IMR-90 (cell line): ENCODE results near the gene PHF14. TPM values are rescaled to one million over a fixed set of nuclear protein-coding genes. Genes with fewer than 3 reads are reported as not detected.

Source experiments
- ATAC-seq: fragments of 200-7000 bp; cut with Tn5 transposase; 2 replicates; pipeline ENCODE4 v1.9.1; 2020; ENCODE audit warnings: low read depth, mild to moderate bottlenecking, moderate library complexity
- BruUV-seq: library from RNA; stranded (reverse); fragments of 400-500 nt; replicated peaks from 2 replicates; lab custom pipeline; 2021; lab: Mats Ljungman, UMichigan
- CTCF ChIA-PET: fragments of 300-600 bp; formaldehyde crosslinking; extraction: SDS; loops from one replicate; lab custom pipeline; 2021; ENCODE audit warnings: antibody characterized with exemption; lab: Yijun Ruan, JAX
- POLR2A ChIA-PET: fragments of 300-600 bp; sonication (Branson Sonifier 250); formaldehyde crosslinking; loops from one replicate; lab custom pipeline; 2022; ENCODE audit warnings: antibody characterized with exemption; ENCODE audit not compliant: unreplicated experiment; lab: Charles Lee
- DNase-seq: peaks from one replicate; pipeline ENCODE4 v3.0.0; 2013
- H2AFZ ChIP-seq: replicated peaks from 2 replicates; pipeline ENCODE3; 2013; ENCODE audit warnings: low read length, mild to moderate bottlenecking; ENCODE audit not compliant: poor library complexity
- H2AK5ac ChIP-seq: 2 replicates; pipeline ENCODE4 v1.6.1; 2013; ENCODE audit warnings: low read depth, low read length, inconsistent platforms
- H2AK9ac ChIP-seq: replicated peaks from 2 replicates; pipeline ENCODE3; 2013; ENCODE audit warnings: mild to moderate bottlenecking, low read depth, low read length, moderate library complexity; ENCODE audit not compliant: poor library complexity
- H2BK120ac ChIP-seq: 2 replicates; pipeline ENCODE4 v1.6.1; 2013; ENCODE audit warnings: low read depth, low read length, inconsistent platforms
- H2BK15ac ChIP-seq: 3 replicates; pipeline ENCODE4 v1.6.1; 2013; ENCODE audit warnings: low read depth, low read length, inconsistent platforms
- H2BK20ac ChIP-seq: 2 replicates; pipeline ENCODE4 v1.6.1; 2013; ENCODE audit warnings: low read depth, mild to moderate bottlenecking, inconsistent platforms, low read length, moderate library complexity
- H2BK5ac ChIP-seq: 2 replicates; pipeline ENCODE4 v1.6.1; 2013; ENCODE audit warnings: mild to moderate bottlenecking, low read depth, low read length, inconsistent platforms; ENCODE audit not compliant: poor library complexity, severe bottlenecking
- H3K14ac ChIP-seq: replicated peaks from 2 replicates; pipeline ENCODE4 v1.6.1; 2013; ENCODE audit warnings: low read depth, low read length, inconsistent platforms
- H3K18ac ChIP-seq: 2 replicates; pipeline ENCODE4 v1.6.1; 2013; ENCODE audit warnings: low read depth, low read length, control low read depth
- H3K23ac ChIP-seq: 2 replicates; pipeline ENCODE4 v1.6.1; 2013; ENCODE audit warnings: low read depth, low read length, inconsistent platforms
- H3K27ac ChIP-seq: 2 replicates; pipeline ENCODE4 v1.5.1; 2013; ENCODE audit warnings: mild to moderate bottlenecking, control low read depth, low read length; ENCODE audit not compliant: insufficient read depth
- H3K27me3 ChIP-seq: 2 replicates; pipeline ENCODE4 v1.6.1; 2013; ENCODE audit warnings: low read length; ENCODE audit not compliant: control insufficient read depth, insufficient read depth
- H3K36me3 ChIP-seq: 2 replicates; pipeline ENCODE4 v1.6.1; 2013; ENCODE audit warnings: low read length, mixed read lengths; ENCODE audit not compliant: control insufficient read depth, insufficient read depth
- H3K4ac ChIP-seq: 2 replicates; pipeline ENCODE4 v1.6.1; 2013; ENCODE audit warnings: low read depth, low read length, inconsistent platforms
- H3K4me1 ChIP-seq: 2 replicates; pipeline ENCODE4 v1.6.1; 2013; ENCODE audit warnings: low read length, mixed read lengths; ENCODE audit not compliant: control insufficient read depth, insufficient read depth
- H3K4me2 ChIP-seq: 2 replicates; pipeline ENCODE4 v1.6.1; 2013; ENCODE audit warnings: low read depth, mild to moderate bottlenecking, control low read depth, low read length, moderate library complexity
- H3K4me3 ChIP-seq: 2 replicates; pipeline ENCODE4 v1.5.1; 2013; ENCODE audit warnings: low read depth, mild to moderate bottlenecking, control low read depth, low read length, moderate library complexity; ENCODE audit not compliant: insufficient read depth
- H3K56ac ChIP-seq: 2 replicates; pipeline ENCODE4 v1.6.1; 2013; ENCODE audit warnings: low read length, inconsistent platforms; ENCODE audit not compliant: insufficient read depth; ENCODE audit errors: extremely low read depth
- H3K79me1 ChIP-seq, 2 experiments: 2 replicates each; pipeline ENCODE4 v1.6.1; 2013; ENCODE audit warnings: low read length in 2 of 2, inconsistent platforms in 1 of 2, low read depth in 1 of 2
- H3K9ac ChIP-seq: 2 replicates; pipeline ENCODE4 v1.6.1; 2013; ENCODE audit warnings: low read depth, low read length, control low read depth
- H3K9me1 ChIP-seq: 2 replicates; pipeline ENCODE4 v1.6.1; 2013; ENCODE audit warnings: low read length, inconsistent platforms; ENCODE audit not compliant: insufficient read depth
- H3K9me3 ChIP-seq: 2 replicates; pipeline ENCODE4 v1.6.1; 2013; ENCODE audit warnings: low read length; ENCODE audit not compliant: control insufficient read depth, insufficient read depth
- H4K20me1 ChIP-seq: 2 replicates; pipeline ENCODE4 v1.6.1; 2013; ENCODE audit warnings: low read length, inconsistent platforms; ENCODE audit not compliant: insufficient read depth
- H4K5ac ChIP-seq: 2 replicates; pipeline ENCODE4 v1.6.1; 2013; ENCODE audit warnings: mild to moderate bottlenecking, low read depth, low read length, control low read depth
- H4K8ac ChIP-seq, 2 experiments: 2 replicates each; pipeline ENCODE4 v1.6.1; 2013; ENCODE audit warnings: low read depth in 2 of 2, low read length in 2 of 2, control low read depth in 1 of 2, inconsistent platforms in 1 of 2
- H4K91ac ChIP-seq: 2 replicates; pipeline ENCODE4 v1.6.1; 2013; ENCODE audit warnings: low read depth, low read length, inconsistent platforms; ENCODE audit not compliant: insufficient read depth
- BHLHE40 ChIP-seq: fragments of 150-350 bp; IDR thresholded peaks from 2 replicates; pipeline ENCODE4 v1.6.1; 2016; ENCODE audit warnings: mild to moderate bottlenecking, low read depth, low read length
- CHD1 ChIP-seq: IDR thresholded peaks from 2 replicates; pipeline ENCODE4 v1.6.1; 2012; ENCODE audit warnings: low read depth, low read length, improper control_type of control experiment
- CTCF ChIP-seq: conservative IDR thresholded peaks from 2 replicates; pipeline ENCODE4 v1.5.1; 2012; ENCODE audit warnings: mild to moderate bottlenecking, low read depth, low read length, improper control_type of control experiment
- FOS ChIP-seq: fragments of 150-350 bp; IDR thresholded peaks from 2 replicates; pipeline ENCODE4 v1.6.1; 2016; ENCODE audit warnings: low read depth, low read length
- MAFK ChIP-seq: IDR thresholded peaks from 2 replicates; pipeline ENCODE4 v1.6.1; 2012; ENCODE audit warnings: low read depth, low read length, improper control_type of control experiment
- MAZ ChIP-seq: IDR thresholded peaks from 2 replicates; pipeline ENCODE4 v1.6.1; 2012; ENCODE audit warnings: low read depth, mild to moderate bottlenecking, low read length, improper control_type of control experiment, moderate library complexity, borderline replicate concordance
- MXI1 ChIP-seq: IDR thresholded peaks from 2 replicates; pipeline ENCODE4 v1.6.1; 2012; ENCODE audit warnings: low read depth, mild to moderate bottlenecking, low read length, moderate library complexity, borderline replicate concordance
- NFE2L2 ChIP-seq: fragments of 150-350 bp; IDR thresholded peaks from 2 replicates; pipeline ENCODE4 v1.6.1; 2016; ENCODE audit warnings: low read depth, mild to moderate bottlenecking, low read length
- POLR2A ChIP-seq: IDR thresholded peaks from 2 replicates; pipeline ENCODE4 v1.6.1; 2012; ENCODE audit warnings: mild to moderate bottlenecking, low read depth, low read length
- RAD21 ChIP-seq: IDR thresholded peaks from 2 replicates; pipeline ENCODE4 v1.6.1; 2012; ENCODE audit warnings: low read length, improper control_type of control experiment
- RCOR1 ChIP-seq: IDR thresholded peaks from 2 replicates; pipeline ENCODE4 v1.6.1; 2012; ENCODE audit warnings: mild to moderate bottlenecking, low read length, improper control_type of control experiment; ENCODE audit not compliant: insufficient replicate concordance
- RFX5 ChIP-seq: IDR thresholded peaks from 2 replicates; pipeline ENCODE4 v1.8.0; 2012; ENCODE audit warnings: low read depth, mild to moderate bottlenecking, low read length, moderate library complexity
- SMC3 ChIP-seq: fragments of 150-350 bp; IDR thresholded peaks from 2 replicates; pipeline ENCODE4 v1.6.1; 2016; ENCODE audit warnings: low read depth, mild to moderate bottlenecking, antibody characterized with exemption, low read length, moderate library complexity
- USF2 ChIP-seq: fragments of 150-350 bp; IDR thresholded peaks from 2 replicates; pipeline ENCODE4 v1.6.1; 2017; ENCODE audit warnings: mild to moderate bottlenecking, antibody characterized with exemption, low read length, low read depth
- WGBS, 2 experiments: methylation state at CpG; one replicate each; pipeline versions ENCODE4 v1.1.5 to v1.1.7; 2013; ENCODE audit warnings: missing lambda C conversion rate in 2 of 2; ENCODE audit not compliant: insufficient read length in 1 of 2; ENCODE audit errors: extremely low coverage in 2 of 2; 5-methylcytosine and 5-hydroxymethylcytosine counted together
- dilution Hi-C: fragments of 300-500 bp; cut with HindIII; formaldehyde crosslinking; loops from one replicate; pipeline ENCODE4 v1.14.3; 2018; ENCODE audit warnings: low sequenced_read_pairs; ENCODE audit not compliant: unreplicated experiment
- in situ Hi-C: fragments of 300-500 bp; cut with MboI; formaldehyde crosslinking; loops from 3 replicates; pipeline ENCODE4 v1.14.3; 2019; ENCODE audit warnings: low sequenced_read_pairs, inconsistent platforms, mixed read lengths
- intact Hi-C: fragments of 100-400 bp; cut with micrococcal nuclease; formaldehyde crosslinking; loops from 2 replicates; pipeline ENCODE4 v1.10.0; 2022
- polyA plus RNA-seq, 3 experiments: library from polyadenylated mRNA; depleted of rRNA; stranded (reverse); fragments of >200 nt; gene quantifications; 2 replicates each; pipeline ENCODE4 v1.2.3, GENCODE V29; 2012; ENCODE audit warnings: low replicate concordance in 1 of 3
- total RNA-seq: library from RNA; depleted of rRNA; stranded (reverse); fragments of >200 nt; gene quantifications from 2 replicates; pipeline ENCODE4 v1.2.3, GENCODE V29; 2012

Gene PHF14
- total and polyA plus RNA-seq, 2 of the 4 experiments (the other 2 are of a cell fraction): 8.7 to 17.2 TPM

- Histone ChIP-seq H3K23ac (no peak overlapping the region), H2BK120ac (no peak overlapping the region), H4K20me1 (no peaks in the 10 kb centered on the region), H3K14ac (no peak overlapping the region), H2BK15ac (no peak overlapping the region), H4K5ac (no peak overlapping the region), H2BK20ac (no peak overlapping the region), H3K9me3 (no peaks in the 10 kb centered on the region), H3K4me2 (no peak overlapping the region), H2AK9ac (no peak overlapping the region), H3K4me1 (peaks cover 3% of the 10 kb centered on the region), H2AFZ (no peak overlapping the region), H4K8ac (no peak overlapping the region), H3K27ac (no peak overlapping the region), H3K18ac (no peak overlapping the region), H2AK5ac (no peak overlapping the region), H3K9me1 (no peaks in the 10 kb centered on the region), H3K27me3 (no peaks in the 10 kb centered on the region), H2BK5ac (no peak overlapping the region), H3K4ac (no peak overlapping the region), H3K4me3 (no peak overlapping the region), H3K79me1 (no peaks in the 10 kb centered on the region), H3K56ac (no peak overlapping the region), H3K9ac (no peak overlapping the region), H3K36me3 (no peaks in the 10 kb centered on the region), H4K91ac (no peak overlapping the region)
- TF ChIP-seq BHLHE40 (no peak), RFX5 (no peak), USF2 (no peak), NFE2L2 (no peak), FOS (no peak), CTCF (no peak), POLR2A (no peak), SMC3 (no peak), MAFK (no peak), CHD1 (no peak), MAZ (no peak), RCOR1 (no peak), MXI1 (no peak), RAD21 (no peak)
- intact Hi-C loops (no loop called here), in situ Hi-C loops (no loop called here), dilution Hi-C loops (no loop called here)
- no TSS peak for BruUV-seq
- 100% methylated on average over 1 of the region's 6 CpGs; no CpG with 5 or more reads in 1 of the 2 experiments for whole genome bisulfite sequencing, 2 experiments
- CTCF ChIA-PET: no interaction called here
- ATAC-seq (no peak), DNase-seq (no peak)
- POLR2A ChIA-PET: no interaction called here
Measured at GRCh38 chr7:11217848-11218565, 244.3 kb downstream of the PHF14 start.
